Measurements from ENCODE around the gene NOP53.
"Not testable (repeated sequence)": the region's sequence is repeated elsewhere in the genome, so short reads cannot be mapped to it uniquely, and the experiment has no call there.

Gene NOP53

GRCh38 chr19:47755065-47755761 is 9.9 kb downstream of the NOP53 start:
- DNase-seq, result no peak

DNA sequence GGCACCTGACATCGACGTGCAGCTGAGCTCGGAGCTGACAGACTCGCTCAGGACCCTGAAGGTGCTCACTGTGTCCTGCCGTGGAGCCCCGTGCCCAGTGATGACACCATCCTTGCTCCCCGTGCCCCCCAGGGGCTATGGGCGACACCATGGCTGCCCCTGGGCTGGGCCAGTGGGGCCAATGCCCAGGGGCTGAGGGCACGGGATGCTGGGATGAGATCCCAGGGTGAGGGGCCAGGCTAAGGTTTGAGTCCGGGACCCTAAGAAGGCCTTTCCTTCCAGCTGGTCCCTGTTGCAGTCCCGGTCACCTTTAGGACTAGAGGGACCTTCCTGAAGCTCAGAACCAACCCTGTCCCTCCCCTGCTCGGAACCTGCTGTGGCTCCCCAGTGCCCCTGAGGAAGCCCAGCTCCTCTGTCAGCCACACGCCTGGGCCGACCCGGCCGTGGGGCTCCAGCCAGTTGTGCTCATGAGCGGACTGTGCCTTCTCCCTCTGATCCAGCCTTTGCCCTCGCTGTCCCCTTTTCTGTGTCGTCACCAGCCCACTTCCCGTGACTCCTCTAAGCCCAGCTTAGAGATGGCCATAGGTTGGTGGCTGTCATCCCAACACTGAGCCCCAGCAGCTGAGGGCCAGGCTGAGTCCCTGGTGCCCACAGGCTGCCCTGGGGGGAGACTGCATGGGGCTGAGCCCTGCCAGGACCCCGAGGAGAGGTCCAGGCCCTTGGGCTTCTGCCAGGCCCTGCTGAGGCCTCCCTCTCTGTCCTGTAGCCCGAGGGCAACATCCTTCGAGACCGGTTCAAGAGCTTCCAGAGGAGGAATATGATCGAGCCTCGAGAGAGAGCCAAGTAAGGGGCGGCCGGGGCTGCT is 10.6 kb downstream of the NOP53 start:
- DNase-seq, result no peak

GRCh38 chr19:47756627-47756929 is 11.2 kb downstream of the NOP53 start:
- DNase-seq, result no peak

- DNase-seq, result no peak
Observed at GRCh38 chr19:47756953-47757608, 11.7 kb downstream of the NOP53 start.

DNA sequence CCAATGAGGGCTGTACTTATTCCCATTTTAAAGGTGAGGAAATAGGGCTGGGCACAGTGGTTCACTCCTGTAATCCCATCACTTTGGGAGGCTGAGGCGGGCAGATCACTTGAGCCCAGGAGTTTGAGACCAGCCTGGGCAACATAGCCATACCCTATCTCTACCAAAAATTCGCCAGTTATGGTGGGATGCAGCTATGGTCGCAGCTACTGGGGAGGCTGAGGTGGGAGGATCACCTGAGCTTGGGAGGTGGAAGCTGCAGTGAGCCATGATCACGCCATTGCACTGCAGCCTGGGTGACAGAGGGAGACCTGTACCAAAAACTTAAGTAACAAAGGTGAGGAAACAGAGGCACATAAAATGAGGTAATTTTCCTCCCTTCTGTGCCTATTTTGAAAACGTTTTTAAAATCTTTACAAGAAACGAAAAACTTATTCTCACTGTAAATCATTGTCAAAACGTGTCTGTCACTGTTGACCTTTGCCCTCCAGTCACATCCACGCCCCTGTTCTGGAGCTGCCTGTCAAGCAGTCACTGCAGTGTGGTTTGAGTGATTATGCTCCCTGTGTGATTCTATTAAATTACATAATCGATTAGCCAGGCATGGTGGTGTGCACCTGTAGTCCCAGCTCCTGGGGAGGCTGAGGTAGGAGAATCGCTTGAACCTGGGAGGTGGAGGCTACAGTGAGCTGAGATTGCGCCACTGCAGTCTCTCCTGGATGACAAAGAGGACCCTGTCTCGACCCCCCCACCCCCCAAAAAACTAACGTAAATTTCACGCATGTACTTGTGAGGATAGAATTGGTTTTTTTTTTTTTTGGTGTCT is 12.5 kb downstream of the NOP53 start:
- no peak for DNase-seq

GRCh38 chr19:47758443-47758804 is 13.1 kb downstream of the NOP53 start:
- DNase-seq, result no peak

- DNase-seq, result no peak
Observed at GRCh38 chr19:47760632-47760999, 15.3 kb downstream of the NOP53 start.

- DNase-seq, result no peak
Observed at GRCh38 chr19:47761566-47761965, 16.2 kb downstream of the NOP53 start.

DNA sequence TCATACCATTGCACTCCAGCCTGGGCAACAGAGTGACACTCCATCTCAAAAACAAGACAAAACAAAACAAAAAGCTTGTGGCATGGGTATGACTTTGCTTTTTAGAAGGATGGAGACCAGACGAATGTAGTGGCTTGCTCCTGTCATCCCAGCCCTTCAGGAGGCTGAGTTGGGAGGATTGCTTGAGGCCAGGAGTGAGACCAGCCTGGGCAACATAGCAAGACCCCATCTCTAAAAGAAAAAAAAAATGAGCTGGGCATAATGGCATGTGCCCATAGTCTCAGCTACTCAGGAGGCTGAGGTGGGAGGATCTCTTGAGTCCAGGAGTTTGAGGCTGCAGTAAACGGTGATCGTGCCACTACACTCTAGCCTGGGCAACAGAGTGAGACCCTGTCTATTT is 16.8 kb downstream of the NOP53 start:
- no peak for DNase-seq

DNA sequence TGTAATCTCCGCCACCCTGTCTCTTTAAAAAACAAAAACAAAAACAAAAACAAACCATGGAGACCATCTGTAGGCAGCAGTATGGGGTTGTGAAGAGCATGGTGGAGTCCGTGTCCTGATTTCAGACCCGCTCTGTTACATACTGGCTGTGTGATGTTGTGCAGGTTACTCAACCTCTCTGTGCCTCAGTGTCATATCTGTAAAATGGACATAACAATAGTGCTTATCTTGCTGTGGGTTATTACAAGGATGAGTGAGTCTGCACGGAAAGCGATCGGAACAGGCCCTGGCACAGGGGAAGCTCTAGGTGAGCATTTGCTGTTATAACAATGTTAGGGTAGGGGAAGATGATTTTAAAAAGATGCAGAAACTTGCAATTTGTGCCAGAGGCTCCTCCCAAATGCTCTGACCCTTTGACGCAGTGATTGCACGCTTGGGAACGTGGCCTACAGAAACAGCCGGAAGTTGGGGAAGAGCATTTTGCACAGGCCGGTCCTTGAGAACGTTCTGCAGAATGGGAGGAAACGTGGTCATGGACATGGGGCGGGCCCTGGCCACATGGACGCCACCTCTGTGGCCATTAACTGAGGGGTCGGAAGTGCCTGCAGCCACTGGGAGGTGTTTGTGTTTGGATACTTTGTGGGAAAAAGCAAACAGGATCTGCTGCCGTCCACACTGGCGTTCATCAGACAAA is 17.4 kb downstream of the NOP53 start:
- no peak for DNase-seq

DNA sequence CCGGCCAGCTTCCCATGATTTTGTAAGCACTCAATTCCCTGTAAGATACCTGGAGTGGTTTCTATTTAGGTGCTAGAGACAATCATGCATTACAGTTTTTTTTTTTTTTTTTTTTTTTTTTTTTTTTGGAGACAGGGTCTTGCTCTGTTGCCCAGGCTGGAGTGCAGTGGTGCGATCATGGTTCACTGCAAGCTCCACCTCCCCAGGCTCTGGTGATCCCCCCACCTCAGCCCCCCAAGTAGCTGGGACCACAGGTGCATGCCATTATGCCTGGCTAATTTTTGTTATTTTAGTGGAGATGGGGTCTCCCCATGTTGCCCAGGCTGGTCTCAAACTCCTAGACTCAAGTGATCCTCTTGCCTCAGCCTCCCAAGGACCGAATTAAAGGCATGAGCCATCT is 19.4 kb downstream of the NOP53 start:
- not testable (repeated sequence) for DNase-seq

DNA sequence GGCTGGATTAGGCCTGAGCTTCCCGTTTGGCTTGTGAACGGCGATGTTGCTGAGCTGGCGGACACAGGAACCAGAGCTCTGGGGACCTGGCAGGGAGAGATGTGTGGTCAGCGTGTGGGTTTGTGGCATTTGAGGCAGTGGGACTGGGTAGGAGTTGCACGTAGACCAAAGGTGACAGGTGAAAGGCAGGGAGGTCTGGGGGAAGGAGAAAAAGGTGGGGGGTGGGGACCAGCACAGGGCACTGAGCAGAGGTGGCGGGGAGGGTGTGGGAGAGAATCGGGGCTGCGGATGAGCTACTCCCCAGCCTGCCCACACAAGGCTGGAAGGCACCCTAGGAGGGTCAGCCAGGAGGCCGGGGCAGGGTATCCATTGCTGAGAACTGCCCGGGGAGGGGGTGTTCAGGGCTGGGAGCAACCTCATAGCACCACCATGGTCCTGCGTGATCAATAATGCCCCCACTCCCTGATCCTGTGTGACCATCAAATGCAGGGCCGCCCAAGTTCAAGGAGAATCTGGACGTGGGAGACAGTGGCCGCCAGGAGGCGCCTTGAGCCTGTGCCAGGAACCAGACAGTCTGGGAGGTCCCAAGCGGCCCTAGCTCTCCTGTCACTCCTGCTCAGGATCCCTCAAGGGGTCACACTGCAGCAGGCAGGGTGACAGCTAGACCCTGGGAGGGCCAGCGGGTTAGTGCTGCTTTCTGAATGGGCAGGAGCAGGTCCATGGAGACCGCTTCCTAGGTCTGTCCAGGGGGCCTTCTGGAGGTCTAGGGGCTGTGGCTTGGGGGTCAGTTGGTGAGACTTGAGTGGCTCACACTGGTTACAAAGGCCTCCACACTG is 20.4 kb downstream of the NOP53 start:
- DNase-seq, result peak; percentile 53

DNA sequence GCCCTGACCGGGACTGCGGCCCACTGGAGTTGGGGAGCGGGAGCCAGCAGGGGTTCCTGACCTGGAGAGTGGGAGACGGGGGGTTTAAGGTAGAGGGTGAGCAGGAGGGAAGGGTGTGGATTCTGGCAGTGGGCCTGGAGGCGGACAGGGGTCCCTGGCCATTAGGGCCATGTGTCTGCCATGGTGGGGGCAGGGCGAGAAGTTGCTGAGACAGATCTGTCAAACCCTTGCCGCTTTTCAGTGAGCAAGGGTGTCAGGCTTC is 20.9 kb downstream of the NOP53 start:
- no peak for DNase-seq

DNA sequence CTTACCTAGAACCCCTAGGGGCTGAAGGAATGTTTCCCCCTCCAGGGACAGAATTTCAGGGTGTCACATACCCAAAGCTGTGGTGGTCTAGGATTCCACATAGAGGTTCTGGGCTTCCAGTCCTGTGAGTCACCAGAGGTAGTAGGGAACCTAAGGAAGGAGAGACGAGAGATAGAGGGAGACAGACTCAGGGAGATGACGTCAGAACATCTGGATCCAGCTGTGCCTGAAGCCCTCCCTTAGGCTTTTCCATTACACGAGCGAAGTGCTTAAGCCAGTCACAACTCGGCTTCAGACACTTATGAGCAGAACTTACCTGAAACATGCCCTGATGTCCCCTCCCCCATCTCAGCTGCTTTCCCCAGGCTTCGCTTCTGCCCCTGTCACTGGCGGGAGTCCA is 21.3 kb downstream of the NOP53 start:
- no peak for DNase-seq

DNA sequence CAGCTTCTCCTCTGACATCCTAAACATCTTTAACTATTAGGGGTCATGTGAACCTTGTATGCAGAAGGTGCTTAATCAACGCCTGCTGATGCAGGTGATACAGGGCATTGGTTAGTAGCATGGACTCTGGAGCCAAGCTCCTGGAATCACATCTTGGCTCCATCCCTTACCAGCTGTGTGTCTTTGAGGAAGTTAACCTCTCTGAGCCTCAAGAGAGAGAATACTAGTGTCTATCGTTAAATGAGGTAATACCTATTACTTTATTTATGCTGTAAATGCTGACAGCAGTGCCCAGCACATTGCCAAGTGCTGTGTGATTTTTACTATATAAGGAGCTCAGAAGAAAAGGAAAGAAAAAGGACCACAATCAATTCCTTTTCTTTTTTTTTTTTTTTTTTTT is 22.0 kb downstream of the NOP53 start:
- DNase-seq, result no peak

- DNase-seq, result no peak
Observed at GRCh38 chr19:47768604-47769003, 23.3 kb downstream of the NOP53 start.

- DNase-seq, result no peak
Observed at GRCh38 chr19:47769534-47769933, 24.2 kb downstream of the NOP53 start.

DNA sequence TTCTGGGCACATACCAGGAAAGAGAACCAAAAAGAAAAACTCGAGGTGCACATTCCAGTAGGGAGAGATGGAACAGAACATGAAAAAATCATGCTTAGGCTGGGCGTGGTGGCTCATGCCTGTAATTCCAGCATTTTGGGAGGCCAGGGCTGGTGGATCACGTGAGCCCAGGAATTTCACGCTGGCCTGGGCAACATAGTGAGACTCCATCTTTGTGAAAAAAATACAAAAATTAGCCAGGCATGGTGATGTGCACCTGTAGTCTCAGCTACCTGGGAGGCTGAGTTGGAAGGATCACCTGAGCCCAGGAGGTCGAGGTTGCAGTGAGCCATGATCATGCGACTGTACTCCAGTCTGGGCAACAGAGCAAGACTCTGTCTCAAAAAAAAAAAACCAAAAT is 25.9 kb downstream of the NOP53 start:
- DNase-seq, result not testable (repeated sequence)

- no peak for DNase-seq
Observed at GRCh38 chr19:47776568-47776967, 31.2 kb downstream of the NOP53 start.

GRCh38 chr19:47777245-47778048 is 32.1 kb downstream of the NOP53 start:
- not testable (repeated sequence) for DNase-seq

All from activated CD4-positive, alpha-beta T cell treated with anti-CD3 and anti-CD28 coated beads for 48 hours (primary cell).